GM19043 (cell line): Measurements from ENCODE around the gene TEX19.
"Not testable (repeated sequence)": the region's sequence is repeated elsewhere in the genome, so short reads cannot be mapped to it uniquely, and the experiment has no call there.

Source experiments
- ATAC-seq: cut with Tn5 transposase; IDR thresholded peaks from one replicate; pipeline ENCODE4 v1.9.1; 2021; ENCODE audit warnings: low read depth; ENCODE audit not compliant: unreplicated experiment

The TEX19 gene

DNA sequence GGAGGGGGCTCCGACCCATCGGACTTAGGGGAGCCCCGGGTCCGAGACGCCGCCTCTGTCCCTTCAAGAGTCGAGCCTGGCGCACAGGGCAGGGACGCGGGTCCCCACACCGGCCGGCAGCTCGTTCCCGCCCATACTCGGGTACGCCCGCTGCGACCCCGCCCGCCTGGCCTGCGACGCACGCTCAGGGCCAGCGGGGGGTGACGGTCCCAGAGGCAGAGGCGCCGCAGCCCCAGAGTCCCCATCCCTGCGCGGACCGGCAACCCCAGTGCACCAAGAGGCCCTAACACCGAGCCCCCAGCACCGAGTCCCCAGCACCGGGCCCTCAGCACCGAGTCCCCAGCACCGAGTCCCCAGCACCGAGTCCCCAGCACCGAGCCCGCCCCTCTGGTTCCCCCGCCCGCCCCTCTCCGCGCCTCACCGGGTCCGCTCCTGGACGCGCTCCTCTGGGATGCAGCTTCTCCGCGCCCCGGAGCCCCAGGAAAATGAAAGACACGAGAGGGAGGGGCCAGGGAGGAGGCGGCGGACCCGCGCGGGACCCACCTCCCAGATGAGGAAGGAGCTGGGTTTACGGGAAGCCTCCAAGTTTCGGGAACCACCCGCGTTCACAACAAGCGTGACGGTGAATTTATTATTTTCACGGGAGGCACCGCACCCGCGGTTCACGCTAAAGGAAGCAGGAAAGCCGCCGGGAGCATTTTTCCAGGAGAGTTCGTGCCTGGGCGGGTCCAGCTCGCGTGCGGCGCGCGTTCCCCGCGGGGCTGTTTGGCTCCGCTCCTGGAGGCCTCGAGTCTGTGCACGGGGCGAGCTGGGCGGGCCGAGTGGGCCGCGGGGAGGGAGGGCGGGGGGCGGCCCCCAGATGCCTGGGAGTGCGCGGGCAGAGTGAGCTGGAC, 25.5 kb upstream of the TEX19 start, which contains the start of gene SECTM1:
TSS of gene SECTM1 (minus strand) at position 488 of the 893 bp plus-strand sequence. CDS start 6,526 bp downstream, outside the sequence.
- no peak for ATAC-seq

DNA sequence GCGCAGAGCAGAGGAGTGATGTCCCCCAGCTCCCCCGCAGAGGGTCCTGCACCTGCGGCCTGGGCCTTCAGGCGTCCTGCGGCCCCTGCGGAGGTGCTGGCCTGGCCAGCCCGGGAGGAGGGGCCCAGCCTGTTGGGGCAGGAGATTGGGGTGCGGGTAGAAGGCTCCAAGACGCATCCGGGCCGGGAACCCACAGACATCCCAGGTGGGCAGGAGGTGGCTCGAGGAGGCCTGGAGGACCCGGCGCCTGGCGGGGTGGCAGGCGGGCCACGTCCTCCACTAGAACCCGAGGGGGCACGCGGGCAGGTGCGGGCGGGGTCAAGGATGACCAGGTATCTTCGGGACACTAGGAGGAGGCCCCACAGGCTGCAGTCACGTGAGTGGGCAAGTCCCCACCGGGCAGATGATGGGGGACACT, 24.8 kb upstream of the TEX19 start:
- ATAC-seq: no peak

DNA sequence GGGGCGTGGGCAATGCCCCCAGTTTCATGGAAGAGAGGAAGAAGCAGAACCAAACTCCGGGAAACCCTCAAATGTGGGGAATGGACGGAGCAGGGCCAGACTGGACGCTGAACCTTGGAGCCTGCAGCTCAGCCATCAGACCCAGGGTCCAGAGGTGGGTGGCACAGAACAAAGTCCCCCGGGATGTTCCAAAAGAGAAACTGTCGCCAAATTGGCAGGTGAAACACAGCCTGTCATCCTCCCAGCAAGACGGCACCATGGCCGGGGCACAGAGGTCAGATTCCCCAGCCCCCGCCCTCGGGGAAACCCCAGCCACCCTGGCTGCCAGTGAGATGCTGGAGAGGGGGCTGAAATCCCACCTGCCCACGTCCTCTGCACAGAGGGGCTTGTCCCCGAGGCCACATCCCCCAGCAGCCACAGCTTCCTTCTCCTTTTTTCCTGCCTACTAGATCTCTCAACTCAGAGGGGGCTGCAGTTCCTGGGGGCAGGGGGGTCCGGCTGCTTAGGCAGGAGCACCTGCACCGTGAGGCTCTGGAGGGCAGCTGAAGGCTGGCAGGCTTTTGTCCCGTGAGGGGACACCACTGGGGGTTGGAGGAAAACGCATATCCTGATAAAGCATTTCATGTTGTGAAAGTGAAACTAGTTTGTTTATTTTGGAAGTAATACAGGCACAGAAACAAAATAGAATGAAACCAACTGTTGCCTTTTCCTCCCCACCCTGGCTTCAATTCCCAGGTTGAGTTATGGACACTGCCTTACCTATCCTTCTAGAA, 24.2 kb upstream of the TEX19 start:
- ATAC-seq: no peak

DNA sequence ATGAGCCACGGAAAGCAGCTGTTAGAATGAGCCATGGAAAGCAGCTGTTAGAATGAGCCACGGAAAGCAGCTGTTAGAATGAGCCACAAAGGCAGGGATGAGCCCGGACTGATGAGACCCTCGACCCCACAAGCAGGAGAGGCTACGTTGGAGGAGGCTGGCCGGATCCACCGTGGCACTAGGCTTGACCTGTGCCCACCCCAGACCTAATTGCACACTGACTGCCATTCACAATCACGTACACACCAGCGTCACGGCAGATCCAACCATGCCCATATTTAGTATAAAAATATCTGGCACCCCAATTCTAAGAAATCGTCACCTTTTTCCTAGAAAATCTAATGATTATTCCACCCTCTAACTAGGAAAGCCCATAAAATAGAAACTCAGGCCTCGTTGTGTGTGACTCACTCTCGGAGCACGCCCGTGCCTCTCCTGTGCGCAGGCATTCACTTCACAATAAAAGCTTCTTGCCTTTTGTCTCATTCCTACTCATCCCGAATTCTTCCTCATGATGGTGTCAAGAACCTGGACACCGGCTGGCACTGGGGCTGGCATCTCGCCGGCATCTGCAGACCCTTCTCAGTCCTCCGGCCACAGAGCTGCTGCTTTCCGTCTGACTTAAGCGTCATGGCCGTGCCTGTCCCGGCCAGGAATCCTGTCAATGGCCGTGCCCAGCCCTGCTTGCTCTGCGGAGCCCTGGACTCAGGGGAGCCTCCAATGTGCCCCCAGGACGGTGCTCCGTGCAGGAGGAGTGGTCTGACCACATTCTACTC, 20.0 kb upstream of the TEX19 start:
- no peak for ATAC-seq

DNA sequence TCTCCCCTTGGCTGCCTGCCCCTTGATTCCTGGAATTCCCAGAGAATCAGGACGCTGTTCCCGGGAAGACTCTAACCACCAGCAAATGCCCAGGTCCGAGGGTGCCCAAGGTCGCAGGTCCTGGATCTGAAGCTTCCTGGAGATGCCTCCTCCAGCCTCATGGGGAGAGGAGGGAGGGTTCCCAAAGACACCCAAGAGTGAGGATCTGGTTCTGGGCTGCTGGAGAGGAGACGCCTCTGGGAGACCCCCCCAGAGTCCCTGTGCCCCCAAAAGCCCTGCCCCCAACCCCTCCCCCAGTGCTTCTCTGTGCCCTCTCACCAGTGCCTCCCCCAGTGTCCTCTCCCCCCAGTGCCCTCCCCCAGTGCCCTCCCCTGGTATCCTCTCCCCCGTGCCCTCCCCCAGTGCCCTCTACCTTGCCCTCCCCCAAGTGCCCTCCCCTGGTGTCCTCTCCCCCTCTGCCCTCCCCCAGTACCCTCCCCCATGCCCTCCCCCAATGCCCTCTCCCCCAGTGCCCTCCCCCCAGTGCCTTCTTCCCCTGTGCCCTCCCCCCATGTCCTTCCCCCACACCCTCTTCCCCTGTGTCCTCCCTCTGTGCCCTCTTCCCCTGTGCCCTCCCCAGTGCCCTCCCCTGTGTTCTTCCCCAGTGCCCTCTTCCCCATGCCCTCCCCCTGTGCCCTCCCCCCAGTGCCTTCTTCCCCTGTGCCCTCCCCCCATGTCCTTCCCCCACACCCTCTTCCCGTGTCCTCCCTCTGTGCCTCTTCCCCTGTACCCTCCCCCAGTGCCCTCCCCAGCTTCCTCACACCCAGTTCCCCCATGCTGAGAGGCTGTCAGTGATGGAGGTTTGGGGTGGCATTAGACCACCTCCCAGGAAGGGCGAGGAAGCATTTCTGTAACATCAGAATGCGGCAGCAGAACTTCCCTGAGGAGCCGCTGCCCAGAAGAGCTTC, 19.1 kb upstream of the TEX19 start:
- ATAC-seq: no peak

DNA sequence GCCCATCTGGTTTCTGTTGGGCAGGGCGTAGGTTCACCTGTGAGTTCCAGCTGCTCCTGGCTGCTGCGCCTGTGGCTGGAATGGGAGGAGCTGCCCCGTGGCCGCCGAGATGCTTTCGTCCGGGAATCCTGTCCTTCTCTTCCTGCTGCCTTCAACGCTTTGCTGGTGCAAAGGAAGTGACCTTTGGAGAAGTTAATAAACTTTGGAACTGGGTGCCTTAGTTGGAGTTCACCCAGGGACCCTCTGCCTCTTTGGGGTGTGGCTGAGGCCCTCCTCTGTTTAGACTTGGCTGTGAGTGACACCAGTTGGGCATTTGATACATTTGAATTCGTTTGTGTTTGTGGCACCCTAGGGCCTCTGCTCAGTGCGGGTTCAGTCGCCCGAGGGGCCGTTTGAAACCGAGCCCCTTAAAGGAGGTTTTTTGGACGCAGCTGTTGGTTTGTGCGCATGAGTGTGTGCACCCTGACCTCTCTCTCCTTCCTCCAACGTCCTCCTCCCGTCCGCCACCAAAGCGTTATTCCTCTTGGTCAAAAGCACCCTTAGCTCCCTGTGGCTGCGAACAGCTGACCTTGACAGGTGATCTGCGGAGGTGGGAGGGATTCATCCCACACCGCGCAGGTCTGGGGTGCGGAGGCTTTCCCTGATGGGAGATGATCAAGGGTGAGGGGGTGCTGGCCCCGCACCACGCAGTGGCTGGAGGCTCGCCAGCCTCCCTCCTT, 16.5 kb upstream of the TEX19 start:
- no peak for ATAC-seq

DNA sequence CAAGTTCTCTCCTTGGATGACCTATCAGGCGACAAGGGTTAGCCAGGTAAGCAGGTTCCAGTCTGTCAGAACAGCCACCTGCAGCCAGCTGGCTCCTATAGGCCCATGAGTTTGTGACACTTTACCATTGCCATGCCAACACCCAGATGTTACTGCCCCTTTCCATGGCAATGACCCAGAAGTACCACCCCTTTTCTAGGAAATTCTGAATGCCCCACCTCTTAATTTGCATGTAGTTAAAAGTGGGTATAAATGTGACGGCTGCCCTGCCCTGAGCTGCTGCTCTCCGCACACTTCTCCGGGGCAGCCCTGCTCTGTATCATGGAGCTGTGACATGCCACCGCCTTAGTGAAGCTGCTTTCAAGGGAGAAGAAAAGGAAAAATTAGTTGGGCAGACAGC, 15.5 kb upstream of the TEX19 start:
- no peak for ATAC-seq

DNA sequence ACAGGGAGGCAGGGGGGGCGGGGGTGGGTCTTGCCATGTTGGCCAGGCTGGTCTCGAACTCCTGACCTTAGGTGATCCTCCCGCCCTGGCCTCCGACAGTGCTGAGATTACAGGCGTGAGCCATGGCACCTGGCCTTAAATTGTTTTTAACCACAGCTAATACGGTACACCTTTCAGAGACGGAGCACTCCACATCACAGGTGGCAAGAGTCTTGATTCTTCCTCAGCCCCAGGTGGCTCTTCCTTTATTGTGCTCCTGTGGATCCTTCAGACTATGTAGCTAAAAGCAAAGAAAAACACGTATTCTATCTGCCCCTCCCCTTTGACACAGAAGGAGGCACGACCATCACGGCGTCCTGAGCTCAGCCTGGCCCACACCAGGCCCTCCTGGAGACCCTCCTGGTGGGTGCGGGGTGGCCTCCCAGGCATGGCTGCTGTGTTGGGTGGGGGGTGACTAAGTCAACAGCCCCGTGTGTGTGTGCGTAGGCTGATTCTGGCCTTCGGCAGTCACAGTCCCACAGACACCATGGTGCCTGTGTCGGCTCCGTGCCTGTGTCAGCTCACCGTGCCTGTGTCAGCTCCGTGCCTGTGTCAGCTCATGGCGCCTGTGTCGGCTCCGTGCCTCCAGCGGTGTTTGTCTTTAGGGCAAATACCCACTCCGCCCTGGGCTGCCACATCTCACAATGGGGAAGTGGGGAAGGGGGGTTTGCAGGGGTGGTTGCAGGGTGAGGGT, 14.7 kb upstream of the TEX19 start:
- ATAC-seq: no peak

DNA sequence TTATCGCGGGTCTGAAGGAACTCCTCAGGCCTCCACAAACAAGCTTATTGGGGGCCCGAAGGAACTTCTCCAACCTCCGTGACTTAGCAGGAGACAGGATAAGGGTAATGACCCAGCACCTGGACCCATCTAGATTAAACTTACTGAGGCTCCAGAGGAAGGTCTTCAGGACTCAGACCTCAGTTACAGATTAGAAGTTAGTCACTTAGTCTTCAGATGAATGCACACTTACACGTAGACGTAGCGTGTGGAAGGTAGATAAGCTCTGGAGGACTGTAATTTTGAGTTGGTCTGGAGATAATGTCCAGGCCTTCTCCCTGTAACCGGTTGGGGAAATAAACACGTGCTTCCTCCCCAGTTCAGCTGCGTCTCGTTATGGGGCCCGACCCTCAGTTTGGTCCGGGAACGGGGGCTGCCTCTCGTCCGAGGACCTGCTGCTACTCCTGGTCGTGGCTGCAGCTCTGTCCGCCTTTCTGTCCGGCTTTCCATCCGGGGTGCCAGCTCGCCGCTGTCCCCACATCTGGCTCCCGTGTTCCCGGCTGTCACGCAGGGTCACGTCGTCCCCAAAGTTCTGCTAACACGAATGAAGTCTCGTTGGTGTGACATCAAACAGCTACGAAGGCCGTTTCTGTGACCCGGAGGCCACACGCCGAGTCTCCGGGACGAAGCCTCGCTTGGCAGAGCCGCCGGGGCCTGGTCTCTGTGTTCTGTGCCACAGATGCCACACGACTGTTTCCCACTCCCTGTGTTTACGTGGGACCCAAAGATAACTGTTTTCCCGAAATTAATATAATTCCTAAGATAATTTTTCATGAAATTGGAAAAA, 13.7 kb upstream of the TEX19 start:
- no peak for ATAC-seq

DNA sequence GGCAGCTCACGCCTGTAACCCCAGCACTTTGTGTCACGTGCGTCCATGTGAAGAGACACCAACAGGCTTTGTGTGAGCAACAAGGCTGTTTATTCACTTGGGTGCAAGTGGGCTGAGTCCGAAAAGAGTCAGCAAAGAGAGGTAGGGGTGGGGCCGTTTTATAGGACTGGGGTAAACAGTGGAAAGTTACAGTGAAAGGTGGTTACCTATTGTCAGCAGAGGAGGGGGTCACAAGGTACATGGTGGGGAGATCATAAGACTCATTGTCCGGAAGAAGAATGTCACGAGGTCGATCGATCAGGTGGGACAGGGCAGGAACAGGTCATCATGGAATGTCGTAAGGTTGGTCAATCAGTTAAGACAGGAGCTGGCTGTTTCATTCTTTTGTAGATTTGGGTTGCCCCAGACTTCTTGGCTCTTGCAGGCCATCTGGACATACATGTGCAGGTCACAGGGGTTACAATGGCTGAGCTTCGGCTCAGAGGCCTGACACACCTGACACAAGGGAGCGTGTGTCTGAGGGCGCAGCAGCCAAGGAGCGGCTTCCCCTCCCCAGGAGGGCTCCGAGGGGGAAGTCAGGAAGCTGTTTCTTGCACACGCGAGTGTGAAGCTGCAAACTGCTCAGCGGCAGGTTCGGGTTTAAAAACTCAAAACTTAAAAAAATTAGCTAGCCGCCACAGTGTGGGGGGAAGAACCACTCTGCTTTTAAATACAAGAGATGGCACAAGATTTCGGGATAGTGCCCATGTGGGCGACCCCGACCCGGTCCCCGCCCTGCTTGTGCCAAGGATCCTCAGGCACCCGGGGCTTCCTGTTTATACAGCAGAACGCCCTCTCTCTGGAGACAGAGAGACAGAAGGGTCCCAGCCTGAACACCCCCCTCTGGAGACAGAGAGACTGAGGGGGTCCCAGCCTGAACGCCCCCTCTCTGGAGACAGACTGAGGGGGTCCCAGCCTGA, 12.4 kb upstream of the TEX19 start:
- ATAC-seq: no peak

DNA sequence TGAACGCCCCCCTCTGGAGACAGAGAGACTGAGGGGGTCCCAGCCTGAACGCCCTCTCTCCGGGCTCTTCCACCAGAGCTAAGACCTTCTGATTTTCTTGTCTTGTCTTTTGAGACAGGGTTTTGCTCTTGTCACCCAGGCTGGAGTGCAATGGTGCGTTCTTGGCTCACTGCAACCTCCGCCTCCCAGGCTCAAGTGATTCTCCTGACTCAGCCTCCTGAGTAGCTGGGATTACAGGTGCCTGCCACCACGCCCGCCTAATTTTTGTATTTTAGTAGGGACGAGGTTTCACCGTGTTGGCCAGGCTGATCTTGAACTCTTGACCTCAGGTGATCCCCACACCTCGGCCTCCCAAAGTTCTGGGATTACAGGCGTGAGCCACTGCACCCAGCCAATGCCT, 11.1 kb upstream of the TEX19 start:
- not testable (repeated sequence) for ATAC-seq

DNA sequence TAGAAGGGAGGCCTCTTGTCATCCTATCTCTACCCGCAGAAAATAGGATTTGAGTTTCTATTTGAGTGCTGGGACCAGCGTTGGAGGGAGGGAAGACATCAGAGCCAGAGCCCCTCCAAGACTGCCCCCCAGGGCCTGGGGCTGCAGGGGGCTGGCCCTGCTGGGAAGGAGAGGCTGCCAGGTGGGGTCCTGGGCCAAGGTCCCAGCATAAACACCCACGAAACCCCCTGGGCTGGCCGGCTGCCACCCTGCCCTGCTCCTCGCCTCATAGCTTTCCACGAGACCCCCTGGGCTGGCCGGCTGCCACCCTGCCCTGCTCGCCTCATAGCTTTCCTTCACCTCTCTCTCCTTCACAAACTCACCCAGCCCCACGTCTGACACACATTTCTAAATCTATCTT, 10.6 kb upstream of the TEX19 start:
- no peak for ATAC-seq

DNA sequence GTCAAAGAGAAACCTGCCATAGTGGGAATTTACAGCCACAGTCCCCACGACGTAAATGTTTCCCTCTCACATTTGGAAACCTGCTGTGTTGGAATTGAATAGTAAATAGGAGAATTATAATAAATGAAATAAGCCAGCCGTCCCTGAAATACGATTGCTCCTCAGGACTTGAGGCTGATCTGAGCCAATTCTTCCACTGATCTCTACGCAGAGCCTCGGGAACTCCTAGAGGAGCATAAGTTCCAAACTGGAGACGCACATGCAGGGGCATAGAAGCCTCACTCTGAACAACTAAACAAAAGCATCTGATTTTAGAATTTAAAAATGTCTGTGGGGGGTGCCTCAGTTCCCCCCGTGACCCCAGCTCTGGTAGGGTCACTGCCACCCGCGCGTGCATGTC, 10.2 kb upstream of the TEX19 start:
- ATAC-seq: no peak

DNA sequence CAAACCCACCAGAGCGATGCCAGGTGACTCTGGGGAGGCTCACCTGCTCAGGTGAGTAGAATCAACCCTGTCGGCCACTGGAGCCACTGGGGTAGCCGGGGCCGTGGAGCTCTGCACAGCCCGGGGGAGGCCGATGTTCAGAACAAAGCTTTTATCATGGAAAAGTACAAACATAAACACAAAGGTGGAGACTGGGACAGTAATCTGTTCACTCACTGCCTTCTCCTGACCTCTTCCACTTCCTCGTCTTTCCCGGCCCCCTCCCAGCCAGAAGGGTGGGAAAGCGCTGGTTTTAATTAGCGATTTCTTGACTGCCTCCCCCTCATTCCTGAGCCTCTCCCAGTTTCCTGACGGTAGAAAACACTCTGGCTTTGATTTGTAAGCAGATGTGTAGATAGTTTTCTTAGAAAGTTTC, 9.8 kb upstream of the TEX19 start:
- no peak for ATAC-seq

DNA sequence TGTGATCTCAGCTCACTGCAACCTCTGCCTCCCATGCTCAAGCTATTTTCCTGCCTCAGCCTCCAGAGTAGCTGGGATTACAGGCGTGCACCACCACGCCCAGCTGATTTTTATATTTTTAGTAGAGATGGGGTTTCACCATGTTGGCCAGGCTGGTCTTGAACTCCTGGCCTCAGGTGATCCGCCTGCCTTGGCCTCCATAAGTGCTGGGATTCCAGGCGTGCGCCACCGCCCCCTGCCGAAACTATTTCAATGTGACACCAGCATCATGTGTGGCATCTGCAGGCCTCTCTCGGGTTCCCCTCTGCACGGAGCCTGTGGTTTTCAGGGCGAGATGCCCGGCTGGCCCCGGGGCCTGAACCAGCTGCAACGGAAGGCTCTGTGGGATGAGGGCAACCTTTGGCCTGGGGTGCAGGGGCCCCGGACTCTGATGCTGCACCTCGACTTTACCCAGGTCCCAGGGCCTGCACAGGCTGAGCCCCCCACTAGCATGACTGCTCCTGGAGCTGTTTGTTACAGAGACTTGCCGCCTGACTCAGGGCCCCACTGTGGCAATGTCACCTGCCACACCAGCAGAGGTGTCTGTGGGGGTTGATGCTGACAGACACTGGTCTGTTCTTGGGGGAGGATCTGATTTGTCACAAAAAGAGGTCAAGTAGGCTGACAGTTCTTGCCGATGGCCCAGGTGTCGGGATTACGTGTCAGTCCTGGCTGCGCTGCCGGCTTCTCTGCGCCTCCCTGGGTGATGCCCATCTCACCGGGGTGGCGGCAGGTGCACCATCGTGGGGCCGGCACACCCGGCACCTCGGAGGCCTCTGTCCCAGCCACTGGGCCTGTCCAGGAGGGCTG, 8.6 kb upstream of the TEX19 start:
- ATAC-seq: no peak

DNA sequence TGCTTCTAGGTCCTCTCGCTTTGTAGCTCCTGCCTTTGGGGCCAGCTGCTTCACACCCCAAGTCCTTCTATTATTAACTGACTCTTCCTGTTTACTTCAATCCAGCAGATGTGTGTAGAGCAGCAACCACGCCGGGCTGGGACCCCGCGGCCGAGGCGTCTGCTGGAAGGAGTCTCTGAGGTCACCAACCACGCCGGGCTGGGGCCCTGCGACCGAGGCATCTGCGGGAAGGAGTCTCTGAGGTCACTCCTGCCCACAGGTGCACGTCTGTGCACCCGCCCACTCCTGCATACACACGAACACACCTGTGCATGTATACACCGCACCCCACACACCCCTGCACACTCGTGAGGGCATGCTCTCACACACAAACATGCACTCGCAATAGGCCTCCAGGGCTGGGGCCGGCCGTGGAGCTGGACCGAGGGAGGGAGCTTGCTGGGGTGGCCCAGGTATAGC, 7.8 kb upstream of the TEX19 start:
- no peak for ATAC-seq
